PFSK-1 (cell line): Measurements from ENCODE around the gene TMEM156.

Source experiments
- POLR2AphosphoS5 ChIP-seq: IDR thresholded peaks from 2 replicates; pipeline ENCODE4 v1.6.1; 2012; ENCODE audit warnings: low read depth, mild to moderate bottlenecking, control low read depth, low read length, moderate library complexity
- REST ChIP-seq, 2 experiments: IDR thresholded peaks; 2 replicates each; pipeline versions ENCODE4 v1.6.1 to v1.8.0; 2011 to 2012; ENCODE audit warnings: low read depth in 2 of 2, low read length in 2 of 2, control low read depth in 1 of 2, inconsistent platforms in 1 of 2, mild to moderate bottlenecking in 1 of 2, moderate library complexity in 1 of 2; ENCODE audit not compliant: insufficient read depth in 1 of 2
- SIN3A ChIP-seq: IDR thresholded peaks from 2 replicates; pipeline ENCODE4 v1.6.1; 2012; ENCODE audit warnings: mild to moderate bottlenecking, low read length, moderate library complexity, borderline replicate concordance; ENCODE audit not compliant: insufficient read depth

- no peak for TF ChIP-seq POLR2AphosphoS5
- no peak for TF ChIP-seq SIN3A
- TF ChIP-seq REST (IDR thresholded peaks at IDR 0.05; ENCODE audit: insufficient read depth in 1 of 2, low read depth in 2 of 2, low read length in 2 of 2): no peak
These were observed 18.4 kb upstream of the TMEM156 start for GRCh38 chr4:39050590-39050989.
